OCI-LY1 (cell line): Measurements from ENCODE around the gene HJURP.

ENCODE experiments used
- CTCF ChIP-seq: fragments of 200-600 bp; sonication (generic), shearing (Covaris generic); IDR thresholded peaks from 2 replicates; pipeline ENCODE4 v1.5.1; 2017; ENCODE audit warnings: mild to moderate bottlenecking, antibody characterized with exemption, low read length, moderate library complexity, mixed read lengths
- EZH2 ChIP-seq: fragments of 200-600 bp; sonication (generic), shearing (Covaris generic); IDR thresholded peaks from 2 replicates; pipeline ENCODE4 v1.8.0; 2017; ENCODE audit warnings: borderline replicate concordance, mixed run types, mild to moderate bottlenecking, antibody characterized with exemption, low read length, moderate library complexity, mixed read lengths

DNA sequence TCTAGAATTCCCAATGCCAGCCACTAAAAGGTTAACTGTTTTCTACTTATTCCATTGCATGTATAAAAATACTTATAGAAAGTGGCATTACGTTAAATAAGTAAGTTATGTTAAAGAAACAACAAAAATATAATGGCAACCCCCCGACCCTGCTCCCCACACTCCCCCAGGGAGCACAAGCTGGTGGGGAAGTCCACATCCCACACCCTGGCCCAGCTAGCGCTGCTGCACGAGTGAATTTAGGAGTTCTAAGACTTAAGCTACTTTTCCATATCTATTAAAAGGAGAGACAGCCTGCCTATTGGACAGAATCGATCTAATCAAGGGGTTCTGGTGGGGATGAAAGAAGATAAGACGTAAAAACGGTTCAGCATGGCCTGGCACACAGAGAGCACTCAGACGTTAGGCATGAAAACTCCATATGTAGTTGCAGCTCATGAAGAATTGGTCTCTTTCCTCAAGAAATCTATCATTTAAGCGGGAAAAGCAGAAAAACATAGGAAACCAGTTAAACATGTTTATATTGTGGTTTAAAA, 16.6 kb downstream of the HJURP start:
- TF ChIP-seq CTCF = no peak
- no peak for TF ChIP-seq EZH2
